GM12872 (cell line): ENCODE results near the gene EML2.

ENCODE experiments used
- CTCF ChIP-seq: IDR thresholded peaks from 3 replicates; pipeline ENCODE4 v1.5.1; 2011; ENCODE audit warnings: low read depth, mild to moderate bottlenecking, low read length, moderate library complexity; ENCODE audit not compliant: insufficient read depth

The EML2 gene

DNA sequence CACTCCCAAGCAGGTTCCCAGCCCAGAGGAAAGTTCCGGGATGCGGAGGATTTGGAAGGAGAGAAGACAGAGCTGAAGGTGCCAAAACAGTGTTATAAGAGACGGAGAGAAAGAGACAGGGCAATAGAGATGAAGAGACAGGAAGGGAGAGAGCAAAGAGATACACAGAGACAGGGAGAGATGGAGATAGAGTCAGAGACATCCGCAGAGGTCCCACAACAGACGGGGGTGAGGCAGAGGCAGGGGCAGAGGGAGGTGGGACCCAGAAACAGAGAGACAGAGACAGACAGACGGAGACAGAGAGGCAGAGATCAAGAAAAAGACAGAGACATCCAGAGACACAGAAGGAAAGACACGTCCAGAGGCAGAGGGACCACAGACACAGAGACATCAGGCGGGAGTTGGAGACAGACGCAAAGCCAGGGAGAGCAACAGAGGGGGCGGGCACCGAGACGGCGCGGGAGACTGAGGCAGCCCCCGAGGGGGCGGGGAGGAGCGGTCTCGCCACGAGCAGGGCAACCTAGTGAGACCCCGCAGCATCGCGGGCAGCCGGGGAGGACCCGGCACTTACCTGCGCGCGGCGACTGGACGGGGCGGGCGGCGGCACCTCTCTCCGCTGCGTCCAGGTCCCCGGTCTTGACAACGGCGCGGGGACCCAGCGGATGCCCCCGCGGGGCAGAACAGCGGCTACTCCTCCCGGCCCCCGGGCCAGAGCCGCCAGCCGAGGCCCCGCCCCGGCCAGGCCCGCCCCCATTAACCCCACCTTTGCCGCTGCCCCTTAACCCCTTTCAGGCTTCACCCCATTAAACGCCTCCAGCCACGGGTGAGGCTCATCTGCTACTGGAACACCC, 37.4 kb downstream of the EML2 start, which contains the start of gene GPR4:
TSS of gene GPR4 (minus strand) at position 689 of the 851 bp plus-strand sequence. CDS start 10,346 bp downstream, outside the sequence.
- no peak for TF ChIP-seq CTCF

DNA sequence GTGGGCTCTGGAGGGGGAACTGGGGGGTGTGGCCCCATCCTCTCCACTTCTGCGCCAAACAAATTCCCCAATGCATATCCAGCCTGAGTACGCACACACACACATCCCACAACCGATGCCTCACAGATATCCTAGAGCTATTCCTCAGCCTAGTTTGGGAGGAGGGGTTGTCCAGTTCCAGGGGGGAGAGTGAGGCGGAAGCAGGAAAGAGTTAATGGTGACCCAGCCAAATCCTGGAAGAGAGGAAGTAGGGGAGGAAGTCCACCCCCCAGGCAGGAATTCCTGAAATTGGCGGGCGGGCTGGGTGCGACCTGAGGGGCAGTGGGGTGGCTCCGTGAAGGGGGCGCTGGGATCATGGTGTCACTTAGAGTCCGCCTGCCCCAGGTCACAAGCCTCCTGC, 38.1 kb downstream of the EML2 start:
- TF ChIP-seq CTCF: no peak

DNA sequence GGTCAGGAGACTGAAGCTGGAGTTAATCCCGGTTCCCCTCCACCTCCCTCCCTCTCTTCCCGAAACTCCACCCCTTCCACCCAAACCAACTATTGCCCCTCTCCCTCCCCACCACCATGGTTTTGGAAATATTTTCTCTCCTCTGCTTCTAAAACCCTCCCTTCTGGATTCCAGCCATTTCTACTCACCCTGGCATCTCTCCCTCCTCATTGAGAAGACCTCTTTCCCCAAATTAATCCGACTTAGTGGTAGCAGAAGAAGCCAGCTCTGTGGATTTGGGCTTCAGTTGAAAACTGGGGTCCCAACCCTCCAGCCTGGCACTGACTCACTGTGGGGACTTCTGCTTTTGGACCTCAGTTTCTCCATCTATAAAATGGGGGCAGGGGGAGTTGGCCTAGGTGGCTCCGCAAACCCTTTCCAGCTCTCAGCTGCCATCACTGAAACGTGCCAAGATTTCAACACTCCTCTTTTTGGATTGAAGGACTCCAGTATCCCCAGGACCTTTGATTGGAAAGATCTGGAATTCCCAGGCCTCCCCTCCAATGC, 38.8 kb downstream of the EML2 start:
- TF ChIP-seq CTCF: no peak

- TF ChIP-seq CTCF: no peak
These were observed 39.9 kb downstream of the EML2 start for GRCh38 chr19:45599286-45599685.

DNA sequence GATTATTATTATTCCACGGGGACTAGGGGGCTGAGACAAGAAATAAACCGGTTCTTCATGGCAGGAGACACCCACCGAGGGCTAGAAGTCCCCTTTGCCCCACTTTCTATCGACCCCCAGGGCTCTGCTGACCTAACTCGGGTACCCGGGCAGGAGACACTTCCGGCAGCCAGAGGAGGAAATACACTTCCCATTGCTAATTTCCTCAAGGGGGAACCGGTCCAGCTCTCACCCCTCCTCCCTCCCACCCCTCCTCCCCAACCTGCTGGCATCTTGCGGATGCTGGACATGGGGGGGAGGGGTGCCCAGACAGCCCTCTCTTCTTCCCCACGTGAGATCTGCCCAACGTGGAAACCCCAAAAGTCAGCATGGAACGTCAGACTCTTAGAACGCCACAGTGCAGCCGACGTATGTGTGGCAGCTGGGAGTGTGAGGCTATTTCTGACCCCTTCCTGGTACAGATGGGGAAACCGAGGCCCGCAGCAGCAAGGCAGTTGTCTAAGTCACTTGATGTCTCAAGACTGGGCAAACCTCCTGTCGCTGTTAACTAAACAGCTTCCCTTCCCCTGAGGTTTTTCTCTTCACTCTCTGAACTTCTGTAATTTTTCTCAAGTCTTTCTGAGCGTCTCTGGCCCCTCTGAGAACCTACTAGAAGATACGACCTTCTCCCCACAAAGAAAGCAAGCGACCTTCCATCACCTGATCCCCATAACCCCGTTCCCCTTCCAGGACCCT, 40.8 kb downstream of the EML2 start:
- no peak for TF ChIP-seq CTCF

DNA sequence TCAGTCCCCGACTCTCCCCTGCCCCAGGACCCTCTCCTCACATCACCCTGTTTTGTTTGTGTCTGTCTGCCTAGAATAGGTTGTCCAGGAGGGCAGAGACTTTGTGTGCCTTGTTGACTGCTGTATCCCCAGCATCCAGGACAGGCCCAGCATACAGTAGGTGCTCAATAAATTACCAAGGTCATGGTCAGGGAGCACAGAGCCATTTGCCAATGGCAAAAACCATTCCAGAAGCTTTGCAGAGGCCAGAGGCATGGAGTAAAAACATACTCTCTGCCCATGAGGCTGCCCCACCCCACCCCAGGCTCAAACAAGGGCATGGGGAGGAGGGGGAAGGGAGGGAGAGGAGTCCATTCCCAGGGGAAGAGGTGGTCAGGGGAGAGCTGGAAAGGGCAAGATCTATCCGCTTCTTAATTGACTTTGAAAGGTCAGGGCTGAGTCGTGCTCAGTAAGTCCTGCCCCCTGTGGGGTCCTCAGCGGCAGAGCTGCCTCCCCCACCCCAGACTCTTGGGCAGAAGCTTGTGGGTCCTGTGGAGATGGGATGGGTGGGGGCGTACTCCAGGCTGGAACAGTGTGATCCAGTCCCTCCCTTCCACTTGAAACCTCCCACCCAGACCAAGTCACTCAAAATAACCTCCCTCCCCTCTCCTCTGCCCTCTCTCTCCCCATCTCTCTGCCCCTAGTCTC, 41.6 kb downstream of the EML2 start:
- no peak for TF ChIP-seq CTCF

GRCh38 chr19:45595814-45596213, 43.4 kb downstream of the EML2 start:
- no peak for TF ChIP-seq CTCF
